Measurements from ENCODE around the gene DENND4A. TPM values are rescaled to one million over a fixed set of nuclear protein-coding genes. Genes with fewer than 3 reads are reported as not detected.
A peak's percentile ranks its signal among the peaks of the same experiment; 100 is the strongest.
"Not testable (repeated sequence)": the region's sequence is repeated elsewhere in the genome, so short reads cannot be mapped to it uniquely, and the experiment has no call there.

The DENND4A gene
- total RNA-seq, 1 donor from 2014 or later = 26.2 TPM

GRCh38 chr15:65819563-65819960 lies 27.5 kb upstream of the DENND4A start:
- no peak for DNase-seq (ENCODE audit: extremely low read depth, low read depth, low spot score)

- peak; percentile 89 for DNase-seq (ENCODE audit: extremely low read depth, low read depth, low spot score)
Measured at GRCh38 chr15:65818927-65819562, 27.0 kb upstream of the DENND4A start.

DNA sequence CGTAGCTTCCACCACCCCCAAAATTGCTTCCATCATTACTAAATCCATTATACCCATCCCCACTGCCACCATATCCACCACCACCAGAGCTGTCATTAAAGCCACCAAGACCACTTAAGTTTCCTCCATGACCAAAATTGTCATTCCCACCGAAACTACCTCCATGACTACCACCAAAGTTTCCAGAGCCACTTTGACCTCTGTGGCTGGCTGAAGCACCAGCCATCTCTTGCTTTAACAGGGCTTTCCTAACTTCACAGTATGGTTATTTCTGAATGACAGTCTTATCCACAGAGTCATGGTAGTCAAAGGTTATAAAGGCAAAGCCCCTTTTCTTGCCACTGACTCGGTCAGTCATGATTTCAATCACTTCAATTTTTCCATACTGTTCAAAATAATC lies 24.3 kb upstream of the DENND4A start:
- no peak for DNase-seq (ENCODE audit: extremely low read depth, low read depth, low spot score)

DNA sequence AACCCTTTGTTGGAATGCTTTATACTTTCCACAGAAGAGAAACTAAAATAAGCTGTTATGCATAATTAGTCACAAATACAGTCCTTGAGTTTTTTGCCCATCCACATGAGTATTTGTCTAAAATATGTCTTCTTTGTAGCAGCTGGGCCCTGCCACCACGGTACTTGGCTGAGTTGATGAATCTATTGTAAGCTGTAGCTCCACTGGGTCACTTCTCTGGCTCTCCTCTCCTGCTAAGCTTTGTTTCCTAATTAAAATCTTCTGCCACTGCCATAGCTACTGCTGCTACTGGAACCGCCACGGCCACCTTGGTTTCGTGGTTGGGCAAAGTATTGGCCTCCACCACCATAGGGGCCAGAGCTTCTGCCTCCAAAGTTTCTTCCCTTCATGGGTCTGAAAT lies 23.9 kb upstream of the DENND4A start:
- not testable (repeated sequence) for DNase-seq (ENCODE audit: extremely low read depth, low read depth, low spot score)

DNA sequence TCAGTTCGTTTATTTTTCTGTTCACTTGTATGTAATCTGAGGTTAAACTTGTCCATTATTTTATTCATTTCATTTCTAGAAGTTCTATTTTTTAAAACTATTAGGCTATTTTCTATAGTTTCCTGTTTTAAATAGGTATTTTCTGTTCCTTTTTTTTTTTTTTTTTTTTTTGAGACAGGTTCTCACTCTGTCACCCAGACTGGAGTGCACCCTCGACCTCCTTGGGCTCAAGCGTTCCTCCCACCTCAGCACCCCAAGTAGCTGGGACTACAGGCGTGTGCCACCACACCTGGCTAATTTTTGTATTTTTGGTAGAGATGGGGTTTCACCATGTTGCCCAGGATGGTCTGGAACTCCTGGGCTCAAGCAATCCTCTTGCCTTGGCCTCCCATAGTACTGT lies 22.2 kb upstream of the DENND4A start:
- not testable (repeated sequence) for DNase-seq (ENCODE audit: extremely low read depth, low read depth, low spot score)

DNA sequence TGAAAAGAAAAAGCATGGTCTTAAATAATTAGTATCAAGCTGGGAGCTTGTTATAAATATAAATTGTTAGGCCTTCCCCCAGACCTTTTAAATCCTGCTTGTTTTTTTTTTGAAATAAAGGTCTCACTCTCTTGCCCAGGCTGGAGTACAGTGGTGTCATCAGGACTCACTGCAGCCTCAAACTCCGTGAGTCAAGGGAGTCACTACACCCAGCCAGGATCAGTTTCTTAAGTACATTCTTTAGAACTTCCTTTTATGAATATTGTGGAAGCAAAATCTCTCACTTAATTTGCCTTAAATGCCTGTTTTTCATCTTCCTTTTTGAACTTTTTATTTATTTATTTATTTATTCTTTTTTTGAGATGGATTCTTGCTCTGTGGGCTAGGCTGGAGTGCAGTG lies 20.8 kb upstream of the DENND4A start:
- DNase-seq (ENCODE audit: extremely low read depth, low read depth, low spot score) = no peak

DNA sequence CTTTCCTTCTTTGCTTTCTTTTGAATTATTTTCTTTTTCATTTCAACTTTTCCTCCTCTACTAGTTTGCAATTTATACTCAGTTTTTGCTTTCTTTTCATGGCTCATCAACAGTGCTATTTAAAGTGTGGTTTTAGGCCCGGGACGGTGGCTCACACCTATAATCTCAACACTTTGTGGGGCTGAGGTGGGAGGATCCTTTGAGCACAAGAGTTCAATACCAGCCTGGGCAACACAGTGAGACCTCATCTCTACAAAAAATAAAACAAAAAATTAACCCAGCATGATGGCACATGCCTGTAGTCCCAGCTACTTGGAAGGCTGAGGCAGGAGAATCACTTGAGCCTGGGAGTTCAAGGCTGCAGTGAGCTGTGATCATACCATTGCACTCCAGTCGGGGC lies 20.4 kb upstream of the DENND4A start:
- no peak for DNase-seq (ENCODE audit: extremely low read depth, low read depth, low spot score)

DNA sequence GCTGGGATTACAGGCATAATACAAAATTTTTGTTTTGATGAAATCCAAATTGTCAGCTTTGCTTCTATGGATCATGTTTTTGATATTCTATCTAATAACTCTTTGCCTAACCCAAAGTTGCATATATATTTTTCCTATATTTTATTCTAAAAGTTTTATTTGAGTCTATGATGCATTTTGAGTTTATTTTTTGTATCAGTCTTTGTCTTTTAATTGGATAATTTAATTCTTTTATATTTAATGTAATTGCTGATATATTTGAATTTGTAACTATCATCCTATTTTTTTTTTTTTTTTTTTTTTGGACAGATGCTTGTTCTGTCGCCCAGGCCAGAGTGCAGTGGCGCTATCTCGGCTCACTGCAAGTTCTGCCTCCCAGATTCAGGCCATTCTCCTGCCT lies 19.7 kb upstream of the DENND4A start:
- no peak for DNase-seq (ENCODE audit: extremely low read depth, low read depth, low spot score)

- not testable (repeated sequence) for DNase-seq (ENCODE audit: extremely low read depth, low read depth, low spot score)
Measured at GRCh38 chr15:65811011-65811733, 19.1 kb upstream of the DENND4A start.

DNA sequence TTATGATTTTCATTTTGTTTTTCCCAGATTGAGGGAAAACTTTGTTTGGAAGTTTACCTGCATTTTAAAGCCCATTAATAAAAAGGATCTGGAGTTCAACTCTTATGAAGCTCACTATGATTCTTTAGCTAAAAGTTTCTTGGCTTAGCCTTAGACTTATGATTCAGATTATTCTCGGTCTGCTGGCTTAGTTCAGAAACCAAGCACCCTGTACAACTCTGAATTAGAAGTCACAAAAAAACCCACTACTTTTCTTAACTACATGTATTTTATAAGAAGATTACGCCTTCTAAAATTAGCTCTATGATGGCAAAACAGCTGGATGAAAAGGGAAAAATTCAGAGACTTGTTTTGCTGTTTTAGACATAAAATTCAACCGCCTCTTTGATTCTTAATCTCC lies 14.3 kb upstream of the DENND4A start:
- DNase-seq (ENCODE audit: extremely low read depth, low read depth, low spot score) = no peak

DNA sequence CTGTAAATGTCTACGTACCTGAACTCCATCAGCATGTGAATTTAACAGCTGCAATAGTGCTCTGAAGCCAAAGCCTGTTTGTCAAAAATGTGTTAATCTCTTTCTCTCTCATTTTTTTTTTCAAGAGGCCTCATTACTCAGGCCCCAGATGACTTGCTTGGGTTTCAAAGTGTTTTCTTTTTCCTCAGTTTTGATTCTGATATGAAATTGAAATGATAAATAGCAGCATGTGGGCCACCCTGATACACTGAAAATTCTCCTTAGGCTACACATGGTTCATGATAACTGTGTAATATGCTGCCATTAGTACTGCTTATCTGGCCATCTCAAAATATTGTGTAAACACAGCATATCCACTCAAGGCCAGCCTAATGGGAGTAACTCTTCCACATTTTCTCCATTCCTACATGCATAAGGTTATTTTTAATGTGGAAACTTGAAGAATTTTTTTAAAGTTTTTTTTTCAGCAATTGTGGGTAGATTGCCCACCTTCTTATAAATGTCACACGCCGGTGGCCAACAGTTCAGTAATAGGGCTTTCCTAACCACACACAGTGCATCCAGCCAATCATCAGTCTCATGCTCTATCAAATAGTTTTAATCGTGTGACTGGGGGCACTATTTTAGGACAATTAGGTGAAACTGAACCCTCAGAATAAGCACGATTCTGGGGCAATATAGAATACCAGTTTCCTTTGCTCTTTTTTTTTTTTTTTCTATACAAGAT lies 13.1 kb upstream of the DENND4A start:
- no peak for DNase-seq (ENCODE audit: extremely low read depth, low read depth, low spot score)

GRCh38 chr15:65804252-65804931 lies 12.3 kb upstream of the DENND4A start:
- DNase-seq (ENCODE audit: extremely low read depth, low read depth, low spot score) = no peak

GRCh38 chr15:65801229-65801805 lies 9.2 kb upstream of the DENND4A start:
- no peak for DNase-seq (ENCODE audit: extremely low read depth, low read depth, low spot score)

- DNase-seq (ENCODE audit: extremely low read depth, low read depth, low spot score) = peak; percentile 79
Measured at GRCh38 chr15:65796610-65797078, 4.6 kb upstream of the DENND4A start.

- DNase-seq (ENCODE audit: extremely low read depth, low read depth, low spot score) = no peak
Measured at GRCh38 chr15:65795663-65796216, 3.6 kb upstream of the DENND4A start.

GRCh38 chr15:65793818-65794104 lies 1.7 kb upstream of the DENND4A start:
- no peak for DNase-seq (ENCODE audit: extremely low read depth, low read depth, low spot score)

DNA sequence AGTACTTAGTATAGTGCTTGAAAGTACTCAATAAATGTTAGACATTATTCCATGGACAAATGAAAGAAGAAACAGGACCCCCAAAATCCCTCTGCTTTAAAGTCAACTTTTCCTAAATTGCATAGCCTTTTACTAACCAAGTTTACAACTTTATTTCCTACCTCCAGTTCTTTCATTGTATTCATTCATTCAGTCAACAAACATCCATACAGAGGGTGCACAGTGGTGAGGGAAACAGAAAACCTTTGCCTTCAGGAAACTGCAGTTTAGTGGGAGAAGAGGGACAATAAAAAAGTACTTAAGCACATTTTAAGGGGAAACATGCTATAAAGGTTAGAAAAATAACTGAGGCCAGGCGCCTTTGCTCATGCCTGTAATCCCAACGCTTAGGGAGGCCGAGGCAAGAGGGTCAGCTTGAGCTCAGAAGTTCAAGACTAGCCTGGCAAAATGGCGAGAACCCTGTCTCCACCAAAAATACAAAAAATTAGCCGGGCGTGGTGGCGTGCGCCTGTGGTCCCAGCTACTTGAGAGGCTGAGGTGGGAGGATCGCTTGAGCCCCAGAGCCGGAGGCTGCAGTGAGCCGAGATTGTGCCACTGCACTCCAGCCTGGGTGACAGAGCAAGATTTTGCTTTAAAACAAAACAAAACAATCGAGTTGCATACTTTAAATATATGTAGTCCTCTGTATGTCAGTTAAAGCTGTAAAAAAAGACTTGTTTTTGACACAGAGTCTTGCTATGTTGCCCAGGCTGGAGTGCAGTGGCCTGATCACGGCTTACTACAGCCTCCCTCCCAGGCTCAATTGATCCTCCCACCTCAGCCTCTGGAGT lies 1.1 kb upstream of the DENND4A start:
- no peak for DNase-seq (ENCODE audit: extremely low read depth, low read depth, low spot score)

DNA sequence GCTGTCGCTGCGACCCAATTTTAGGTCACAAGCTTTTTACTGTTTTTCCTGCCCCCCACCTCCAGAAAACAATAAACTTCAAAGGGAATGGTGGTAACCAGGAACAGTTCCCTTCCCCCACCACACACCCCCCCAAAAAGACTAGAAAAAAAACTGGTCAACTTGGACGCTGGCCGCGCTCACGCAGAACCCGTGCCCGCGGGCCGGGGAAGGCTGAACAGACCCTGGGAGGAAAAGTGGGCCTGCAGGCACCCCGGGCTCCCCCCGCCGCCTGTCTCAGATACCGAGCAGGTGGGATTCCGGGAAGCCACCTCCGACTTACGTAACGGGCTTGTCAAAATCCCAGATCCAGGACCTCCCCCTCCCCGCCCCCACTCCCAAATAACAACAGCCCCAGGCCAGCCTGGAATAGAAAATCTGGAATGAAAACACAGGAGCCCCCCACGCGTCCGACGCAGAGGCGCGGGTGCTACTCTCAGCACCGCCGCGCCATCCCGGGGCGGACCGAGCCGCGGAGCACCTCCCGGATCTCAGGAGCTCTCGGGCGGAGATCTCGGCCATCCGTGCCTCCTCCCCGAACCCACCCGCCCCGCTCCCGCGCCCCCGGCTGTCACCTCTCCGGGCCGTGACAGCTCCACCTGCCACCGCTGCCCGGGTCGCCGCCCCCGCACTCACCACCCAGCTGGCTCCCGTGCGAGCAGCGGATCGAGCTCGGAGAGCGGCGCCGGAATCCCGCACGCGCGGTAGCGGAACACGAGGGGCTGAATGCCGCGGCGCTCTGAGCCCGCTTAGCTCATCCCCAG lies 557 bp downstream of the DENND4A start:
- DNase-seq (ENCODE audit: extremely low read depth, low read depth, low spot score) = no peak

GRCh38 chr15:65790694-65791334 lies 1.3 kb downstream of the DENND4A start:
- no peak for DNase-seq (ENCODE audit: extremely low read depth, low read depth, low spot score)

Measured in glomerular endothelial cell (primary cell).